Mesenchymal stem cell (in vitro differentiated cells and primary cell): Measurements from ENCODE around the gene ERCC3.

Experiments
- DNase-seq: peaks from one replicate; pipeline ENCODE4 v3.0.0-alpha.2; 2013
- H2AFZ ChIP-seq: one replicate; pipeline ENCODE4 v1.6.1; 2013; ENCODE audit warnings: low read depth, mild to moderate bottlenecking, control low read depth, inconsistent platforms, low read length, moderate library complexity
- H2AK5ac ChIP-seq: 2 replicates; pipeline ENCODE4 v1.6.1; 2013; ENCODE audit warnings: low read length, moderate library complexity, mild to moderate bottlenecking, inconsistent platforms; ENCODE audit not compliant: severe bottlenecking
- H2BK120ac ChIP-seq: one replicate; pipeline ENCODE4 v1.6.1; 2013; ENCODE audit warnings: low read depth, mild to moderate bottlenecking, inconsistent platforms, low read length, moderate library complexity
- H2BK12ac ChIP-seq, 2 experiments: one replicate each; pipeline ENCODE4 v1.6.1; 2013; ENCODE audit warnings: inconsistent platforms in 2 of 2, low read length in 2 of 2, mild to moderate bottlenecking in 2 of 2, moderate library complexity in 2 of 2, control low read depth in 1 of 2
- H2BK15ac ChIP-seq: one replicate; pipeline ENCODE4 v1.6.1; 2013; ENCODE audit warnings: mild to moderate bottlenecking, low read depth, inconsistent platforms; ENCODE audit not compliant: poor library complexity, severe bottlenecking
- H2BK5ac ChIP-seq: 2 replicates; pipeline ENCODE4 v1.6.1; 2013; ENCODE audit warnings: low read depth, mild to moderate bottlenecking, low read length, control low read depth, inconsistent platforms; ENCODE audit not compliant: poor library complexity, severe bottlenecking
- H3K14ac ChIP-seq, 2 experiments: one replicate each; pipeline ENCODE4 v1.6.1; 2013; ENCODE audit warnings: inconsistent platforms in 2 of 2, low read length in 2 of 2, control low read depth in 1 of 2, mild to moderate bottlenecking in 1 of 2, moderate library complexity in 1 of 2
- H3K18ac ChIP-seq, 2 experiments: one replicate each; pipeline ENCODE4 v1.6.1; 2013; ENCODE audit warnings: inconsistent platforms in 2 of 2, low read length in 2 of 2, control low read depth in 1 of 2, low read depth in 1 of 2, mild to moderate bottlenecking in 1 of 2
- H3K23ac ChIP-seq, 2 experiments: one replicate each; pipeline ENCODE4 v1.6.1; 2013; ENCODE audit warnings: inconsistent platforms in 2 of 2, low read length in 2 of 2, mild to moderate bottlenecking in 2 of 2, moderate library complexity in 2 of 2, control low read depth in 1 of 2
- H3K27ac ChIP-seq: 2 replicates; pipeline ENCODE4 v1.5.1; 2013; ENCODE audit warnings: mild to moderate bottlenecking, moderate library complexity, low read length, control low read depth, inconsistent platforms; ENCODE audit not compliant: poor library complexity, severe bottlenecking
- H3K27me3 ChIP-seq, 2 experiments: 2 replicates each; pipeline versions ENCODE4 v1.6.1 to v1.7.0; 2013; ENCODE audit warnings: low read length in 2 of 2, mild to moderate bottlenecking in 2 of 2, moderate library complexity in 2 of 2, control low read depth in 1 of 2, inconsistent platforms in 1 of 2; ENCODE audit not compliant: control insufficient read depth in 1 of 2, insufficient read depth in 1 of 2
- H3K36me3 ChIP-seq, 2 experiments: 2 replicates each; pipeline versions ENCODE4 v1.6.1 to v1.7.0; 2013; ENCODE audit warnings: low read length in 2 of 2, control low read depth in 1 of 2, inconsistent platforms in 1 of 2, low read depth in 1 of 2, mild to moderate bottlenecking in 1 of 2; ENCODE audit not compliant: insufficient read depth in 2 of 2, control insufficient read depth in 1 of 2
- H3K4ac ChIP-seq, 2 experiments: one replicate each; pipeline ENCODE4 v1.6.1; 2013; ENCODE audit warnings: inconsistent platforms in 2 of 2, low read length in 2 of 2, mild to moderate bottlenecking in 2 of 2, moderate library complexity in 2 of 2, control low read depth in 1 of 2, low read depth in 1 of 2
- H3K4me1 ChIP-seq: 2 replicates; pipeline ENCODE4 v1.6.1; 2013; ENCODE audit warnings: low read depth, low read length, control low read depth; ENCODE audit not compliant: control insufficient read depth, insufficient read depth
- H3K4me2 ChIP-seq: 2 replicates; pipeline ENCODE4 v1.6.1; 2013; ENCODE audit warnings: low read length, mild to moderate bottlenecking, inconsistent platforms; ENCODE audit not compliant: poor library complexity, severe bottlenecking
- H3K4me3 ChIP-seq, 2 experiments: 2 replicates each; pipeline versions ENCODE4 v1.5.1 to v1.7.0; 2013; ENCODE audit warnings: low read length in 2 of 2, mild to moderate bottlenecking in 2 of 2, control low read depth in 1 of 2, low read depth in 1 of 2; ENCODE audit not compliant: insufficient read depth in 1 of 2
- H3K79me1 ChIP-seq: replicated peaks from 2 replicates; pipeline ENCODE4 v1.6.1; 2013; ENCODE audit warnings: mild to moderate bottlenecking, control low read depth, low read length, inconsistent platforms; ENCODE audit not compliant: poor library complexity, severe bottlenecking
- H3K9ac ChIP-seq: 2 replicates; pipeline ENCODE4 v1.7.0; 2013; ENCODE audit warnings: mild to moderate bottlenecking, low read length, moderate library complexity
- H3K9me3 ChIP-seq: 2 replicates; pipeline ENCODE4 v1.7.0; 2013; ENCODE audit warnings: mild to moderate bottlenecking, low read length; ENCODE audit not compliant: control insufficient read depth
- H4K8ac ChIP-seq: one replicate; pipeline ENCODE4 v1.6.1; 2013; ENCODE audit warnings: inconsistent platforms, mild to moderate bottlenecking, low read length, moderate library complexity
- H4K91ac ChIP-seq: one replicate; pipeline ENCODE4 v1.6.1; 2013; ENCODE audit warnings: mild to moderate bottlenecking, low read length, inconsistent platforms
- WGBS: methylation state at CpG from one replicate; pipeline ENCODE4 v1.1.7; 2013; ENCODE audit warnings: mixed read lengths; 5-methylcytosine and 5-hydroxymethylcytosine counted together

Gene ERCC3

GRCh38 chr2:127330753-127331152, 36.8 kb upstream of the ERCC3 start:
- Histone ChIP-seq H3K23ac (no peak overlapping the region), H3K4me3 (no peak overlapping the region), H2BK15ac (no peak overlapping the region), H4K91ac (no peak overlapping the region), H3K79me1 (peaks cover 6% of the 10 kb centered on the region), H3K9me3 (no peaks in the 10 kb centered on the region), H3K27ac (no peak overlapping the region), H3K18ac (no peak overlapping the region), H3K4me1 (no peaks in the 10 kb centered on the region), H2AK5ac (no peak overlapping the region), H4K8ac (no peak overlapping the region), H3K36me3 (peaks cover 13 to 72% of the 10 kb centered on the region in 2 experiments), H2BK12ac (no peak overlapping the region), H2BK5ac (no peak overlapping the region), H3K4me2 (no peak overlapping the region), H3K14ac (no peak overlapping the region), H3K9ac (no peak overlapping the region), H3K4ac (no peak overlapping the region), H2BK120ac (no peak overlapping the region), H3K27me3 (no peaks in the 10 kb centered on the region), H2AFZ (no peak overlapping the region)
- no CpG with 5 or more reads among the region's 1 CpG for WGBS
- no peak for DNase-seq

GRCh38 chr2:127326289-127326945, 32.5 kb upstream of the ERCC3 start:
- no peak overlapping the region for H3K4me2 ChIP-seq
- H4K8ac ChIP-seq: no peak overlapping the region
- no peak overlapping the region for H3K18ac ChIP-seq
- DNase-seq: no peak
- peaks cover 5% of the 10 kb centered on the region for H3K79me1 ChIP-seq
- no peak overlapping the region for H3K4ac ChIP-seq
- H2AFZ ChIP-seq: no peak overlapping the region
- no peak overlapping the region for H3K9ac ChIP-seq
- peaks cover 9 to 73% of the 10 kb centered on the region in 2 experiments for H3K36me3 ChIP-seq
- H4K91ac ChIP-seq: no peak overlapping the region
- H2BK5ac ChIP-seq: no peak overlapping the region
- H3K23ac ChIP-seq: no peak overlapping the region
- no peaks in the 10 kb centered on the region for H3K4me1 ChIP-seq
- no peak overlapping the region for H2BK120ac ChIP-seq
- no peak overlapping the region for H3K14ac ChIP-seq
- H3K4me3 ChIP-seq: no peak overlapping the region
- no peaks in the 10 kb centered on the region for H3K9me3 ChIP-seq
- WGBS: no CpG with 5 or more reads among the region's 2 CpGs
- H3K27me3 ChIP-seq: no peaks in the 10 kb centered on the region
- no peak overlapping the region for H2BK15ac ChIP-seq
- no peak overlapping the region for H3K27ac ChIP-seq
- no peak overlapping the region for H2BK12ac ChIP-seq
- H2AK5ac ChIP-seq: no peak overlapping the region

GRCh38 chr2:127324635-127325034, 30.7 kb upstream of the ERCC3 start:
- H2BK15ac ChIP-seq: no peak overlapping the region
- H3K27ac ChIP-seq: no peak overlapping the region
- no peak overlapping the region for H3K14ac ChIP-seq
- no peak overlapping the region for H2BK12ac ChIP-seq
- peaks cover 8% of the 10 kb centered on the region for H3K79me1 ChIP-seq
- H3K9ac ChIP-seq: no peak overlapping the region
- H3K18ac ChIP-seq: no peak overlapping the region
- no peaks in the 10 kb centered on the region for H3K4me1 ChIP-seq
- no peak overlapping the region for H3K4me2 ChIP-seq
- no peak overlapping the region for H3K23ac ChIP-seq
- H4K91ac ChIP-seq: no peak overlapping the region
- peak; percentile 61 for DNase-seq
- no peak overlapping the region for H2BK5ac ChIP-seq
- no peak overlapping the region for H2AK5ac ChIP-seq
- H3K4me3 ChIP-seq: no peak overlapping the region
- no peak overlapping the region for H2BK120ac ChIP-seq
- no peak overlapping the region for H2AFZ ChIP-seq
- no peaks in the 10 kb centered on the region for H3K9me3 ChIP-seq
- peaks cover 12 to 74% of the 10 kb centered on the region in 2 experiments for H3K36me3 ChIP-seq
- WGBS: 23% methylated on average over 2 of the region's 3 CpGs
- no peaks in the 10 kb centered on the region for H3K27me3 ChIP-seq
- H4K8ac ChIP-seq: no peak overlapping the region
- no peak overlapping the region for H3K4ac ChIP-seq

GRCh38 chr2:127321303-127321702, 27.4 kb upstream of the ERCC3 start:
- no peak overlapping the region for H4K8ac ChIP-seq

More at GRCh38 chr2:127321303-127321702, 27.4 kb upstream of the ERCC3 start:
- peak; percentile 29 for DNase-seq
- H2BK12ac ChIP-seq: no peak overlapping the region
- H4K91ac ChIP-seq: no peak overlapping the region
- no peak overlapping the region for H3K14ac ChIP-seq
- no peaks in the 10 kb centered on the region for H3K9me3 ChIP-seq
- H3K27me3 ChIP-seq: no peaks in the 10 kb centered on the region
- no peak overlapping the region for H2BK5ac ChIP-seq
- no peak overlapping the region for H3K4me2 ChIP-seq
- H3K27ac ChIP-seq: no peak overlapping the region
- H2BK120ac ChIP-seq: no peak overlapping the region
- H3K79me1 ChIP-seq: peaks cover 13% of the 10 kb centered on the region
- no peaks in the 10 kb centered on the region for H3K4me1 ChIP-seq
- no peak overlapping the region for H3K23ac ChIP-seq
- no peak overlapping the region for H2BK15ac ChIP-seq
- no peak overlapping the region for H3K4ac ChIP-seq
- no peak overlapping the region for H2AK5ac ChIP-seq
- no peak overlapping the region for H2AFZ ChIP-seq
- H3K18ac ChIP-seq: no peak overlapping the region
- H3K9ac ChIP-seq: no peak overlapping the region
- peaks cover 19 to 77% of the 10 kb centered on the region in 2 experiments for H3K36me3 ChIP-seq
- no peak overlapping the region for H3K4me3 ChIP-seq
